HCT116 (cell line): ENCODE results near the gene POP7. TPM values are rescaled to one million over a fixed set of nuclear protein-coding genes. Genes with fewer than 3 reads are reported as not detected.

Experiments
- ATAC-seq: fragments of 200-7000 bp; cut with Tn5 transposase; 2 replicates; pipeline ENCODE4 v1.9.1; 2020; ENCODE audit warnings: mild to moderate bottlenecking, moderate library complexity
- BruUV-seq: library from RNA; stranded (reverse); fragments of 400-500 nt; replicated peaks from 2 replicates; lab custom pipeline; 2021; lab: Mats Ljungman, UMichigan
- CTCF ChIA-PET: fragments of 300-600 bp; sonication (Branson Sonifier 250); formaldehyde crosslinking; loops from one replicate; lab custom pipeline; 2021; ENCODE audit warnings: antibody characterized with exemption; lab: Charles Lee
- POLR2A ChIA-PET: fragments of 300-600, 350-600 bp; sonication (Branson Sonifier 250); formaldehyde crosslinking; loops from one replicate; lab custom pipeline; 2021; ENCODE audit warnings: antibody characterized with exemption; lab: Charles Lee
- RAD21 ChIA-PET, 2 experiments: fragments of 300-600 bp; sonication (Branson Sonifier 250); formaldehyde crosslinking; loops; one replicate each; lab custom pipeline; 2023; ENCODE audit warnings: low total read pairs in 2 of 2; ENCODE audit not compliant: uncharacterized antibody in 2 of 2, unreplicated experiment in 2 of 2, low non-redundant PET in 1 of 2; lab: Charles Lee
- DNase-seq: peaks from one replicate; pipeline ENCODE4 v3.0.0-alpha.2; 2010; ENCODE audit warnings: low read depth, low spot score
- H2AFZ ChIP-seq: fragments of 200-600 bp; shearing (Covaris generic), sonication (generic); 2 replicates; pipeline ENCODE4 v1.6.1; 2017; ENCODE audit warnings: low read depth, mixed run types, mixed read lengths, antibody characterized with exemption, low read length; ENCODE audit not compliant: poor library complexity, severe bottlenecking
- H3K27ac ChIP-seq: 2 replicates; pipeline ENCODE4 v1.5.1; 2012; ENCODE audit warnings: low read depth, low read length
- H3K27me3 ChIP-seq: fragments of 200-600 bp; sonication (generic); 2 replicates; pipeline ENCODE4 v1.6.1; 2016; ENCODE audit warnings: mixed run types, low read length, mixed read lengths; ENCODE audit not compliant: insufficient read depth
- H3K36me3 ChIP-seq, 2 experiments: fragments of 200-500 bp in 1 of 2; fragments of 200-600 bp in 1 of 2; sonication (Bioruptor generic) in 1 of 2; sonication (generic) in 1 of 2; 2 replicates each; pipeline versions ENCODE4 v1.5.1 to v1.6.1; 2014 to 2016; ENCODE audit warnings: low read length in 2 of 2, inconsistent platforms in 1 of 2, mixed read lengths in 1 of 2, mixed run types in 1 of 2; ENCODE audit not compliant: insufficient read depth in 2 of 2, control insufficient read depth in 1 of 2
- H3K4me1 ChIP-seq, 2 experiments: fragments of 200-600 bp in 1 of 2; sonication (generic) in 1 of 2; 2 replicates each; pipeline versions ENCODE4 v1.5.1 to v1.6.1; 2012 to 2017; ENCODE audit warnings: low read length in 2 of 2, inconsistent platforms in 1 of 2, mild to moderate bottlenecking in 1 of 2, mixed read lengths in 1 of 2, mixed run types in 1 of 2, moderate library complexity in 1 of 2; ENCODE audit not compliant: insufficient read depth in 2 of 2, control insufficient read depth in 1 of 2
- H3K4me2 ChIP-seq: fragments of 200-600 bp; sonication (generic); 2 replicates; pipeline ENCODE4 v1.6.1; 2017; ENCODE audit warnings: mixed run types, low read length, mixed read lengths
- H3K4me3 ChIP-seq, 2 experiments: fragments of 200-600 bp in 1 of 2; sonication (generic) in 1 of 2; replicated peaks in 1 of 2; 2 replicates each; pipeline ENCODE4 v1.5.1; 2011 to 2016; ENCODE audit warnings: low read length in 2 of 2, control low read depth in 1 of 2, low read depth in 1 of 2, mild to moderate bottlenecking in 1 of 2, mixed read lengths in 1 of 2, mixed run types in 1 of 2
- H3K79me2 ChIP-seq: fragments of 200-600 bp; sonication (generic); 2 replicates; pipeline ENCODE4 v1.6.1; 2017; ENCODE audit warnings: mild to moderate bottlenecking, mixed run types, low read length, moderate library complexity, mixed read lengths; ENCODE audit not compliant: insufficient read depth
- H3K9ac ChIP-seq: fragments of 200-600 bp; sonication (generic); 2 replicates; pipeline ENCODE4 v1.6.1; 2016; ENCODE audit warnings: low read length, mixed read lengths
- H3K9me2 ChIP-seq: fragments of 200-600 bp; sonication (generic), shearing (Covaris generic); 2 replicates; pipeline ENCODE4 v1.6.1; 2017; ENCODE audit warnings: mixed run types, mild to moderate bottlenecking, moderate library complexity; ENCODE audit not compliant: insufficient read depth
- H3K9me3 ChIP-seq, 2 experiments: fragments of 200-500 bp in 1 of 2; fragments of 200-600 bp in 1 of 2; sonication (Bioruptor generic) in 1 of 2; sonication (generic) in 1 of 2; 2 replicates each; pipeline ENCODE4 v1.6.1; 2014 to 2017; ENCODE audit warnings: low read length in 2 of 2, mixed read lengths in 2 of 2, inconsistent platforms in 1 of 2, low read depth in 1 of 2, mild to moderate bottlenecking in 1 of 2, mixed run types in 1 of 2, moderate library complexity in 1 of 2; ENCODE audit not compliant: control insufficient read depth in 1 of 2, insufficient read depth in 1 of 2
- H4K20me1 ChIP-seq: fragments of 200-600 bp; sonication (generic), shearing (Covaris generic); 2 replicates; pipeline ENCODE4 v1.6.1; 2017; ENCODE audit warnings: mixed run types, mild to moderate bottlenecking, moderate library complexity; ENCODE audit not compliant: insufficient read depth
- CEBPB ChIP-seq: IDR thresholded peaks from 2 replicates; pipeline ENCODE4 v1.6.1; 2012; ENCODE audit warnings: low read depth
- POLR2A ChIP-seq: IDR thresholded peaks from 2 replicates; pipeline ENCODE4 v1.7.0; 2011; ENCODE audit warnings: borderline replicate concordance; ENCODE audit not compliant: insufficient read depth, insufficient read length; ENCODE audit errors: extremely low read depth
- RAD21 ChIP-seq: IDR thresholded peaks from 2 replicates; pipeline ENCODE4 v1.6.1; 2012; ENCODE audit warnings: low read depth, mild to moderate bottlenecking
- SRF ChIP-seq: IDR thresholded peaks from 2 replicates; pipeline ENCODE4 v1.6.1; 2012; ENCODE audit warnings: low read depth
- intact Hi-C: fragments of 100-400 bp; cut with micrococcal nuclease; formaldehyde crosslinking; loops from 2 replicates; pipeline ENCODE4 v1.10.0; 2022
- total RNA-seq: library from RNA; stranded (reverse); gene quantifications from one replicate; pipeline ENCODE4 v1.2.1, GENCODE V29; 2021; ENCODE audit not compliant: unreplicated experiment

POP7 gene
- total RNA-seq, 1 experiment from 2014 or later: 67.5 TPM

DNA sequence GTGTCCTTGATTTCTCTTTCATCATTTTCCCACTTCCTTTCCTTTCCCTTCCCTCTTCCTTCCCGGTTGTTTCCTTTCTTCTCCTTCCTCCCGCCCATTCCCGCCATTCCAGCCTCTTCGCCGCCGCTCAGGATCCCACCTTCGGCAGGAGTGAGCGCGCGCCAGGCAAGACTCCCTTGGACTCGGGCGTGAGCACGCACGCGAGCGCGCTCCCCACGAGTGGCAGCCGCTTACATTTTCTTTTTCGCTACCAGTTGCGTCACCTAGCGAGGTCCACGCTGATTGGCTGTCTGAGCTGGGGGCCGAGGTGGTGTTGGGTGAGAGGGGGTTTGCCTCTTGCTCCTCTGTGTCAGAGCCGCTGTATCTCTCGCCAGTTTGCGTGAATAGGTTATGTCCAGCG lies 39.3 kb downstream of the POP7 start:
- intact Hi-C loops: loop anchor here (2.0 kb wide), 1 partner anchor 16 kb away; no protein-coding TSS in a partner anchor
- Histone ChIP-seq H3K4me1 (peaks cover 0 to 9% of the 10 kb centered on the region in 2 experiments; a peak in 2 of 4 replicates), H2AFZ (no peak overlapping the region), H3K27me3 (no peaks in the 10 kb centered on the region), H4K20me1 (no peaks in the 10 kb centered on the region), H3K9me3 (no peaks in the 10 kb centered on the region), H3K4me3 (peak overlapping the region; percentile 46 to 59), H3K9ac (peak overlapping the region; percentile 59), H3K27ac (peak overlapping the region; percentile 24; the same call in 1 of the 2 replicates), H3K79me2 (no peaks in the 10 kb centered on the region), H3K9me2 (no peaks in the 10 kb centered on the region), H3K4me2 (peak overlapping the region; percentile 84), H3K36me3 (no peaks in the 10 kb centered on the region)
- TF ChIP-seq CEBPB (peak; percentile 67), POLR2A (peak; percentile 50), SRF (no peak)
- peak; percentile 46 for DNase-seq
- ATAC-seq: peak; percentile 95
- BruUV-seq: no TSS peak
- POLR2A ChIA-PET: interaction anchor here (0.8 to 1.4 kb wide), 4 partner anchors 11 to 39 kb away, joined by 3 to 8 read pairs (median 4); partner anchors contain the start of gene POP7
- CTCF ChIA-PET: interaction anchor here (1.3 kb wide), 1 partner anchor 20 kb away, joined by 9 read pairs; no protein-coding TSS in a partner anchor
- RAD21 ChIA-PET: no interaction called here

DNA sequence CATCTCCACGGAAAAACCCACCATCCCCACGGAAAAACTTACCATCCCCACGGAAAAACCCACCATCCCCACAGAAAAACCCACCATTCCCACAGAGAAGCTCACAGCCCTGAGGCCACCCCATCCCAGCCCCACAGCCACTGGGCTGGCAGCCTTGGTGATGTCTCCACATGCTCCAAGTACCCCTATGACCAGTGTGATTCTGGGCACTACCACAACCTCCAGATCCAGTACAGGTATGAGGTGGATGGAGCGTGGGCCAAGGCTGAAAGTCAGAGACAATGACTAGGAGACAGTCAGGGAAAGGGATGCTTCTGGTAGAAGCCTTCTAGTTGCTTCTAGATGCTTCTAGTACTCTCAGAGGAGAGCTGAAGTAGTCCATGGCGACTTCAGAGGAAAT lies 47.1 kb downstream of the POP7 start:
- ATAC-seq: peak; percentile 47; the same call in 1 of the 2 replicates

More for the DNA sequence above, 47.1 kb downstream of the POP7 start:
- no peak for DNase-seq
- no peaks in the 10 kb centered on the region for H3K9me3 ChIP-seq
- no peaks in the 10 kb centered on the region for H3K4me1 ChIP-seq
- no peaks in the 10 kb centered on the region for H4K20me1 ChIP-seq
- H3K4me3 ChIP-seq: no peak overlapping the region
- CTCF ChIA-PET: no interaction called here
- POLR2A ChIA-PET: no interaction called here
- RAD21 ChIA-PET: no interaction called here
- H3K27ac ChIP-seq: no peak overlapping the region
- TF ChIP-seq RAD21: no peak
- no peak overlapping the region for H2AFZ ChIP-seq
- no peaks in the 10 kb centered on the region for H3K27me3 ChIP-seq
- no peaks in the 10 kb centered on the region for H3K36me3 ChIP-seq
- no peaks in the 10 kb centered on the region for H3K9me2 ChIP-seq
- intact Hi-C loops: no loop called here
- no peak overlapping the region for H3K4me2 ChIP-seq
- no peaks in the 10 kb centered on the region for H3K79me2 ChIP-seq
- no peak overlapping the region for H3K9ac ChIP-seq
- BruUV-seq: no TSS peak
